Stimulated activated CD4-positive, alpha-beta T cell treated with anti-CD3 and anti-CD28 coated beads, TNF-alpha, amount 100 ng/mL, for 48 hours (primary cell): ENCODE results near the gene ZNF438.
"Not testable (repeated sequence)": the region's sequence is repeated elsewhere in the genome, so short reads cannot be mapped to it uniquely, and the experiment has no call there.

ENCODE experiments used
- DNase-seq, 3 donors: peaks; one replicate each; pipeline ENCODE4 v3.0.0-alpha.2; 2020; ENCODE audit warnings: low read depth in 3 of 3

Gene ZNF438

GRCh38 chr10:30940256-30940655 is 91.4 kb downstream of the ZNF438 start:
- DNase-seq: no peak

- no peak for DNase-seq
Measured at GRCh38 chr10:30939643-30940251, 91.9 kb downstream of the ZNF438 start.

- DNase-seq: no peak
Measured at GRCh38 chr10:30935078-30935477, 96.6 kb downstream of the ZNF438 start.

- DNase-seq: no peak
Measured at GRCh38 chr10:30931094-30931493, 100.6 kb downstream of the ZNF438 start.

- DNase-seq: no peak
Measured at GRCh38 chr10:30929901-30930520, 101.7 kb downstream of the ZNF438 start.

- not testable (repeated sequence) for DNase-seq
Measured at GRCh38 chr10:30929311-30929729, 102.3 kb downstream of the ZNF438 start.

- no peak for DNase-seq
Measured at GRCh38 chr10:30928742-30929141, 102.9 kb downstream of the ZNF438 start.

- no peak for DNase-seq
Measured at GRCh38 chr10:30918651-30919050, 113.0 kb downstream of the ZNF438 start.

GRCh38 chr10:30917789-30918188 is 113.9 kb downstream of the ZNF438 start:
- DNase-seq: no peak

GRCh38 chr10:30917067-30917466 is 114.6 kb downstream of the ZNF438 start:
- no peak for DNase-seq

GRCh38 chr10:30915146-30915545 is 116.5 kb downstream of the ZNF438 start:
- DNase-seq: no peak

- DNase-seq: no peak
Measured at GRCh38 chr10:30911303-30911863, 120.3 kb downstream of the ZNF438 start.

GRCh38 chr10:30903397-30904138 is 128.1 kb downstream of the ZNF438 start:
- DNase-seq: no peak

- no peak for DNase-seq
Measured at GRCh38 chr10:30902621-30903396, 128.9 kb downstream of the ZNF438 start.

- DNase-seq: not testable (repeated sequence)
Measured at GRCh38 chr10:30901487-30901886, 130.2 kb downstream of the ZNF438 start.

GRCh38 chr10:30898964-30899363 is 132.7 kb downstream of the ZNF438 start:
- no peak for DNase-seq

- DNase-seq: no peak
Measured at GRCh38 chr10:30897547-30897946, 134.1 kb downstream of the ZNF438 start.

GRCh38 chr10:30897048-30897447 is 134.6 kb downstream of the ZNF438 start:
- DNase-seq: no peak

GRCh38 chr10:30894221-30894620 is 137.4 kb downstream of the ZNF438 start:
- no peak for DNase-seq

GRCh38 chr10:30893208-30893607 is 138.5 kb downstream of the ZNF438 start:
- no peak for DNase-seq

GRCh38 chr10:30887839-30888238 is 143.8 kb downstream of the ZNF438 start:
- no peak for DNase-seq

- DNase-seq: no peak
Measured at GRCh38 chr10:30885423-30885822, 146.2 kb downstream of the ZNF438 start.
